Measurements from ENCODE around the gene USF3. TPM values are rescaled to one million over a fixed set of nuclear protein-coding genes. Genes with fewer than 3 reads are reported as not detected.
A peak's percentile ranks its signal among the peaks of the same experiment; 100 is the strongest.

USF3 gene
- total and polyA plus RNA-seq, 9 donors, result 10.7 to 19.8 (median 15.7) TPM

- H3K27ac ChIP-seq (ENCODE audit: low read length), result no peak overlapping the region
- no peaks in the 10 kb centered on the region for H3K27me3 ChIP-seq (ENCODE audit: control insufficient read depth, insufficient read depth, low read length)
- no peaks in the 10 kb centered on the region for H3K9me3 ChIP-seq (replicated peaks; ENCODE audit: control insufficient read depth, low read depth, low read length)
- H3K36me3 ChIP-seq (ENCODE audit: control insufficient read depth, insufficient read depth, low read length), result no peaks in the 10 kb centered on the region
- H3K4me1 ChIP-seq (ENCODE audit: control insufficient read depth, insufficient read depth, low read length), result peaks cover 8% of the 10 kb centered on the region
- H3K4me3 ChIP-seq (ENCODE audit: low read length), result peak overlapping the region; percentile 9
- DNase-seq, result no peak
- WGBS (ENCODE audit: insufficient coverage), result 43% methylated on average over 12 of the region's 19 CpGs
Observed at GRCh38 chr3:113623324-113623723, 73.1 kb downstream of the USF3 start.

DNA sequence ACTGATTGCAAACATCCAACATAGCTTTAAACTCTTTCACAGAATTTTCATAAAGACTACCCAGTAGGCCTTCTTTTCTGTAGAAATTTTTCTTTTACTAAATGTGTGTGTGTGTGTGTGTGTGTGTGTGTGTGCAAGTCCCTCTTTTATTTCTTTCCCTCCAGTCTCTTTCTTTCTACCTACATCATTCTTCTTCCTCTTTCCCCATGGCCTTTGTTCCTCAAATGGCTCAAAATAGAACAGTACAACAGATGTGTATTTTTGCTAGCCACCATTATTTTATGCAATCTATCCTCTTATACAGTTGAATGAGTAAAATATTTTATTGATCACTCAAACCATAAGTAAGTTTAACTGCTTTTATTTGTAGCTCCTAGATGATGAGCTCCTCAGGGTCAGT lies 76.4 kb downstream of the USF3 start:
- DNase-seq, result no peak
- H3K27ac ChIP-seq (ENCODE audit: low read length), result no peak overlapping the region
- H3K27me3 ChIP-seq (ENCODE audit: control insufficient read depth, insufficient read depth, low read length), result no peaks in the 10 kb centered on the region

GRCh38 chr3:113617726-113618125 lies 78.7 kb downstream of the USF3 start:
- no peak for DNase-seq
- no peak overlapping the region for H3K4me3 ChIP-seq (ENCODE audit: low read length)
- peaks cover 7% of the 10 kb centered on the region for H3K4me1 ChIP-seq (ENCODE audit: control insufficient read depth, insufficient read depth, low read length)
- 80% methylated on average over 1 of the region's 2 CpGs for WGBS (ENCODE audit: insufficient coverage)
- no peaks in the 10 kb centered on the region for H3K36me3 ChIP-seq (ENCODE audit: control insufficient read depth, insufficient read depth, low read length)
- no peaks in the 10 kb centered on the region for H3K9me3 ChIP-seq (replicated peaks; ENCODE audit: control insufficient read depth, low read depth, low read length)
- H3K27ac ChIP-seq (ENCODE audit: low read length), result no peak overlapping the region
- H3K27me3 ChIP-seq (ENCODE audit: control insufficient read depth, insufficient read depth, low read length), result no peaks in the 10 kb centered on the region

More for the DNA sequence above, 76.4 kb downstream of the USF3 start:
- no peak overlapping the region for H3K4me3 ChIP-seq (ENCODE audit: low read length)
- H3K4me1 ChIP-seq (ENCODE audit: control insufficient read depth, insufficient read depth, low read length), result no peaks in the 10 kb centered on the region
- no peaks in the 10 kb centered on the region for H3K36me3 ChIP-seq (ENCODE audit: control insufficient read depth, insufficient read depth, low read length)
- no peaks in the 10 kb centered on the region for H3K9me3 ChIP-seq (replicated peaks; ENCODE audit: control insufficient read depth, low read depth, low read length)

GRCh38 chr3:113615976-113616375 lies 80.5 kb downstream of the USF3 start:
- H3K27ac ChIP-seq (ENCODE audit: low read length), result no peak overlapping the region
- peak; percentile 51 for DNase-seq
- H3K4me3 ChIP-seq (ENCODE audit: low read length), result no peak overlapping the region
- H3K27me3 ChIP-seq (ENCODE audit: control insufficient read depth, insufficient read depth, low read length), result no peaks in the 10 kb centered on the region
- no peaks in the 10 kb centered on the region for H3K9me3 ChIP-seq (replicated peaks; ENCODE audit: control insufficient read depth, low read depth, low read length)
- no CpG with 5 or more reads among the region's 4 CpGs for WGBS (ENCODE audit: insufficient coverage)
- H3K4me1 ChIP-seq (ENCODE audit: control insufficient read depth, insufficient read depth, low read length), result peaks cover 7% of the 10 kb centered on the region
- no peaks in the 10 kb centered on the region for H3K36me3 ChIP-seq (ENCODE audit: control insufficient read depth, insufficient read depth, low read length)

DNA sequence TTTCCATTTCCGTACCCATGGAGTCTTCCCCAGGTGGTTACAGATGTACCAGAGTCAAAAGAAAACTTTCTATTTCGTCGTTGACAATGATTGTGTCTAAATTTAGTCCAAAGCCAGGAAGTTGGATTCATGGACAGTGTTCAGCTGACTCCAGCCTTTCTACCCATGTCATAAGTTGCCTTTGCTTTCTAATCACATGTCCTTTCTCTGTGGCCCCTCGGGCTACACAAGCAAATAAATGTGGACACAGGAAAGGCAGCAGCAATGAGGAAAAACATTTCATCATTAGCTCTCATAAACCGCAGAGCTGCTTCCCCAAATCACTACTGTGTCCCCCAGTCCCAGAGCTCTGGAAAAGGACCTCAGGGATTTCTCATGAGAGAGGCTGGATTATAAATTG lies 82.0 kb downstream of the USF3 start:
- Histone ChIP-seq H3K27ac (ENCODE audit: low read length) (peak overlapping the region; percentile 72), H3K4me3 (ENCODE audit: low read length) (no peak overlapping the region), H3K4me1 (ENCODE audit: control insufficient read depth, insufficient read depth, low read length) (peaks cover 7% of the 10 kb centered on the region), H3K27me3 (ENCODE audit: control insufficient read depth, insufficient read depth, low read length) (no peaks in the 10 kb centered on the region), H3K9me3 (replicated peaks; ENCODE audit: control insufficient read depth, low read depth, low read length) (no peaks in the 10 kb centered on the region), H3K36me3 (ENCODE audit: control insufficient read depth, insufficient read depth, low read length) (no peaks in the 10 kb centered on the region)
- WGBS (ENCODE audit: insufficient coverage), result 40% methylated on average over 3 of the region's 5 CpGs
- peak; percentile 82 for DNase-seq

- DNase-seq, result no peak
- WGBS (ENCODE audit: insufficient coverage), result 72% methylated on average over 3 of the region's 5 CpGs
- Histone ChIP-seq H3K4me3 (ENCODE audit: low read length) (no peak overlapping the region), H3K27me3 (ENCODE audit: control insufficient read depth, insufficient read depth, low read length) (no peaks in the 10 kb centered on the region), H3K36me3 (ENCODE audit: control insufficient read depth, insufficient read depth, low read length) (no peaks in the 10 kb centered on the region), H3K9me3 (replicated peaks; ENCODE audit: control insufficient read depth, low read depth, low read length) (no peaks in the 10 kb centered on the region), H3K27ac (ENCODE audit: low read length) (no peak overlapping the region), H3K4me1 (ENCODE audit: control insufficient read depth, insufficient read depth, low read length) (no peaks in the 10 kb centered on the region)
Observed at GRCh38 chr3:113607219-113607596, 89.2 kb downstream of the USF3 start.

DNA sequence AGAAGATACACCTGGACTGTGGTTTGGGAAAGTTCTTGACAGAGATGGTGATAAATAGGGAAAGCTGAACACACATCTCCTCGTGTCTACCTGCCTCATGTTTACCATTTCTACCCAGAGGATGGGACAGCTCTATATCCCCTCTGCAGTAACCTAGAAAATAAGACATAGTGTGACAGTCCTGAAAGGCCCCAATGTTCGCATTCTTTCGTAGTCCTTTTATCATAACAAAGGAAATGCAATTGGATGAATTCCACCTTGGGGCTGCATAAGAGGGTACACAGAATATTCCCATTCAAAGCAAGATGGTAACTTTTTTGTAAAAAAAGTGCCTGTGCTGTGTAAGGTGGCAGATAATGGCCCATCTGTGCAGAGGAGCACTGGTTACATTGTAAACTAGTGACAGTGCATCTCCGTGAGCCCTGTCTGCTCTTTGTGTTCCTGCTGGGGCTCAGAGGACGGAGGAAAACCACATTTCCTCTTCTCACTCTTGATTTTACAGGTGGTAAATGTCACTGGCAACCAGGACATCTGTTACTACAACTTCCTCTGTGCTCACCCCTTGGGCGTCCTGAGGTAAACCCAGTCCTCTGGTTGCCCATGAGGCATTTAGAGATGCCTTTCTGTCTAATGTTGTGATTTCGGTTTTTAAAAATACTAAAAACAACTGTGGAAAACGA lies 89.8 kb downstream of the USF3 start:
- H3K4me3 ChIP-seq (ENCODE audit: low read length), result no peak overlapping the region
- H3K27ac ChIP-seq (ENCODE audit: low read length), result no peak overlapping the region
- peaks cover 2% of the 10 kb centered on the region for H3K4me1 ChIP-seq (ENCODE audit: control insufficient read depth, insufficient read depth, low read length)
- WGBS (ENCODE audit: insufficient coverage), result 20% methylated on average over 1 of the region's 8 CpGs
- no peaks in the 10 kb centered on the region for H3K27me3 ChIP-seq (ENCODE audit: control insufficient read depth, insufficient read depth, low read length)
- no peaks in the 10 kb centered on the region for H3K9me3 ChIP-seq (replicated peaks; ENCODE audit: control insufficient read depth, low read depth, low read length)
- no peaks in the 10 kb centered on the region for H3K36me3 ChIP-seq (ENCODE audit: control insufficient read depth, insufficient read depth, low read length)
- no peak for DNase-seq

GRCh38 chr3:113602836-113603235 lies 93.6 kb downstream of the USF3 start:
- Histone ChIP-seq H3K4me3 (ENCODE audit: low read length) (no peak overlapping the region), H3K4me1 (ENCODE audit: control insufficient read depth, insufficient read depth, low read length) (peaks cover 11% of the 10 kb centered on the region), H3K36me3 (ENCODE audit: control insufficient read depth, insufficient read depth, low read length) (no peaks in the 10 kb centered on the region), H3K9me3 (replicated peaks; ENCODE audit: control insufficient read depth, low read depth, low read length) (no peaks in the 10 kb centered on the region), H3K27me3 (ENCODE audit: control insufficient read depth, insufficient read depth, low read length) (no peaks in the 10 kb centered on the region), H3K27ac (ENCODE audit: low read length) (no peak overlapping the region)
- 83% methylated on average over 9 of the region's 11 CpGs for WGBS (ENCODE audit: insufficient coverage)
- DNase-seq, result no peak

DNA sequence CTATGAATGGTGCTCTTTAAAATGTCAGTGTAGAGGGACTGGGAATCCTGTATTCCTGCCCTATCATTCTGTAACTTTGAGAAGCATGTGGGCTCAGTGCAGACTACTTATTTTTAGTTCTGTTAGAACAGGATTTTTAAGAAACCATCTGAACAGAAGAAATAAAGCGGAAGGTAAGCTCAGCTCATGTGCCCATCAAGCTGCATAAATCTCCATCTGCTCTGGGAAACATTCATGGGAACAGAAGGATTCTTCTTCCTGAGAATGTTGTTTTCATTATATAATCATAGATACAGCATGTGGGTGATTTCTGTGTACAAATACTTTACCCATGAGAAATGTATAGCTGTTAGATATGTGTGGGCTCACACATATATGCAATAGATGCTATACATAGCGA lies 94.2 kb downstream of the USF3 start:
- H3K4me1 ChIP-seq (ENCODE audit: control insufficient read depth, insufficient read depth, low read length), result peaks cover 11% of the 10 kb centered on the region
- H3K4me3 ChIP-seq (ENCODE audit: low read length), result no peak overlapping the region
- no peak overlapping the region for H3K27ac ChIP-seq (ENCODE audit: low read length)
- H3K9me3 ChIP-seq (replicated peaks; ENCODE audit: control insufficient read depth, low read depth, low read length), result no peaks in the 10 kb centered on the region
- no peaks in the 10 kb centered on the region for H3K27me3 ChIP-seq (ENCODE audit: control insufficient read depth, insufficient read depth, low read length)
- H3K36me3 ChIP-seq (ENCODE audit: control insufficient read depth, insufficient read depth, low read length), result no peaks in the 10 kb centered on the region
- no peak for DNase-seq
- WGBS (ENCODE audit: insufficient coverage), result no CpG with 5 or more reads among the region's 2 CpGs

DNA sequence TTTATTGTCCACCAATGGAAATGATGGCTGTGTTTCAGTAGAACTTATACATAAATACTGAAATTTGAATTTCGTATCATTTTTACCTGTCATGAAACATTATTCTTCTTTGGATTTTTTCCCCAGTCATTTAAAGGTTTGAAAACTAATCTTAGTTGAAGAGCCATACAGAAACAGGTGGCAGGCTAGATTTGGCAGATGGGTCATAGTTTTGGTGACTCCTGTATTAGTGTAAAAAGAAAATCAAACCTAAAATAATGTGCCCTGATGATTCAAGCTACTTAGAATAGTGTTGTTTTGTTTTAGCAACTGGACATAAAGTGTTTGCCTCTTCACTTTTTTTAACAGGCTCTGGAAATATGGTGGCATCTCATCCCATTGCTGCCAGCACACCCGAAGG lies 95.2 kb downstream of the USF3 start:
- no peaks in the 10 kb centered on the region for H3K9me3 ChIP-seq (replicated peaks; ENCODE audit: control insufficient read depth, low read depth, low read length)
- H3K27me3 ChIP-seq (ENCODE audit: control insufficient read depth, insufficient read depth, low read length), result no peaks in the 10 kb centered on the region
- no peaks in the 10 kb centered on the region for H3K36me3 ChIP-seq (ENCODE audit: control insufficient read depth, insufficient read depth, low read length)
- no peak overlapping the region for H3K27ac ChIP-seq (ENCODE audit: low read length)
- no peak for DNase-seq
- no peak overlapping the region for H3K4me3 ChIP-seq (ENCODE audit: low read length)
- H3K4me1 ChIP-seq (ENCODE audit: control insufficient read depth, insufficient read depth, low read length), result peaks cover 11% of the 10 kb centered on the region
- WGBS (ENCODE audit: insufficient coverage), result 75% methylated on average over 1 of the region's 2 CpGs

Data from muscle of leg (tissue), 11 donors.